Inflammatory macrophage treated with lipopolysaccharide for 1 hour (primary cell): ENCODE measurements around the gene CAMK2B.
A peak's percentile ranks its signal among the peaks of the same experiment; 100 is the strongest.
"Not testable (repeated sequence)": the region's sequence is repeated elsewhere in the genome, so short reads cannot be mapped to it uniquely, and the experiment has no call there.

Experiments used
- DNase-seq, 2 donors: peaks; one replicate each; pipeline ENCODE4 v3.0.0-alpha.2; 2020 to 2022

Gene CAMK2B

DNA sequence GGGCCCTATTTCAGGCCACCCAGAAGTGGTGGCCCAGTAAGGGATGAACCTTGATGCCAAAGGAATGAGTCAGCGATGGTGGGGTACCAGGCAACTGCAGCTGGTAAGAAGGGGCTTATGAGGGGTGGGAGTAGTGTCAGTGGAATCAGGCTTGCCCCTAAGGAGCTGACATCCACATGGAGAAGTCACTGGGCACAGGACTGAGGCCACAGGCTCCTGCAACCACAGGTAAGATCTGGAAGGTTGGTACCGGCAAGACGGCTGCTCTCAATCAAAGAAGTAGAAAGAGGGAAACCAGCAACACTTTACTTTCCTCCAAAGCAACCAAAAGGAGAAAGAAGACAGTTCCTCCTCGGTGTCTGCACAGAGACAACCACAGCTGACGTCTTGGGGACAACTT lies 138.7 kb downstream of the CAMK2B start:
- no peak for DNase-seq

DNA sequence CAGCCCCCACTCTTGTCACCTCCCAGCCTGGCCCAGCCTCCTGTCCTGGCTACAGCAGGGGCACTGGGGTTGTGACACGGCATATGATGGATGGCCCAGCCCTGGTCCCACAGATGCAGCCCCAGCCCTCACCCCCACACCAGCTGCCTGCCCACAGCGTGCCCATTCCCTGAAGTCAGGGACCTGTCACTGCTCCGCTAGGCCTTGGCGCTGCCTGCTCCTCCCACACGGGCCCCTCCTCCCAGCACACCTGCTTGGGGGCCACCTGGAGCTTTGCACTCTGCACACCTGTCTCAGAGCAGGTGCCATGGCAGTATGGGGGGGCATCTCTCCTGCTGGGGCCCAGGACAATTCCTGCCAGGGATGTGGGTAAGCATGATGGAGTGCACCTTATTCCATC lies 139.7 kb downstream of the CAMK2B start:
- DNase-seq = no peak

GRCh38 chr7:44184873-44185446 lies 140.4 kb downstream of the CAMK2B start:
- DNase-seq = no peak

GRCh38 chr7:44184206-44184872 lies 141.1 kb downstream of the CAMK2B start:
- no peak for DNase-seq

DNA sequence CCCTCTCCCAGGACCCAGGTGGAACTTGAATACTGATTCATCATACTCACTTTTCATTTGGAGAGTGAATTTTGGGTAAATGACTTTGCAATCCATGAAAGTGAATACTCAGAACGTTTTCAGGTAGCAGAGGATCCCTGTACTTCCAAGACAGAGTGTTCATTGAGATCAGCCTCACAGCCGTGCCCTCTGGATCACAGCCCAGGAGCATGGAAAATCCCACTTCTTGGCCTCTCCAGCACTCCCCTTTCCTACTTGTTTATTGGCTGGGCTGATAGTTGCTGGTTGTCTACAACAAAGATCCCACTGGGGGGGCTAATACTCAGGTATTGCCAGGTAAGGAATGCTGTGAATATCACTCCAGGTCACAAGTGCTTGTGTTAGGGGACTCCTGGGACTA lies 142.0 kb downstream of the CAMK2B start:
- DNase-seq = no peak

GRCh38 chr7:44182827-44183226 lies 142.6 kb downstream of the CAMK2B start:
- DNase-seq = no peak

DNA sequence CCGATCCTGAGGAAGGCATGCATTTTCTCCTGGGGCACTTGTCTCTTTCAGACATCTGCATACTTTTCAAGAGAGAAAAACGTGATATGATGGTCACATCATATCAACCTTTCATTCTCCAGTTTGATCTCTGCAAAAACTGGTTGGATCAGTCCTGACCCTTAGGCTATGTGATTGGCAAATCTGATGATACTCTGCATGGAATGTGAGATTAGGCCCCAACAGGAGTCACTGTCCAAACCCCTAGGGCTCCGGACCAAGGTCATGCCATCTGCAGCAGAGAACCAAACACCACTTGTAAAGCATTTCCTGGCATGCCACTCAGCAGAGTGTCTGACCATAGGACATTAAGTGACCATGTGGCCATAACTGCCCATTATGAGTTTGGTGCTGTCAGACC lies 144.8 kb downstream of the CAMK2B start:
- DNase-seq = no peak

- no peak for DNase-seq
These were observed 147.7 kb downstream of the CAMK2B start for GRCh38 chr7:44177570-44178131.

- no peak for DNase-seq
These were observed 148.9 kb downstream of the CAMK2B start for GRCh38 chr7:44176486-44176885.

- DNase-seq = no peak
These were observed 149.7 kb downstream of the CAMK2B start for GRCh38 chr7:44175730-44176129.

- DNase-seq = not testable (repeated sequence)
These were observed 150.8 kb downstream of the CAMK2B start for GRCh38 chr7:44174694-44174948.

DNA sequence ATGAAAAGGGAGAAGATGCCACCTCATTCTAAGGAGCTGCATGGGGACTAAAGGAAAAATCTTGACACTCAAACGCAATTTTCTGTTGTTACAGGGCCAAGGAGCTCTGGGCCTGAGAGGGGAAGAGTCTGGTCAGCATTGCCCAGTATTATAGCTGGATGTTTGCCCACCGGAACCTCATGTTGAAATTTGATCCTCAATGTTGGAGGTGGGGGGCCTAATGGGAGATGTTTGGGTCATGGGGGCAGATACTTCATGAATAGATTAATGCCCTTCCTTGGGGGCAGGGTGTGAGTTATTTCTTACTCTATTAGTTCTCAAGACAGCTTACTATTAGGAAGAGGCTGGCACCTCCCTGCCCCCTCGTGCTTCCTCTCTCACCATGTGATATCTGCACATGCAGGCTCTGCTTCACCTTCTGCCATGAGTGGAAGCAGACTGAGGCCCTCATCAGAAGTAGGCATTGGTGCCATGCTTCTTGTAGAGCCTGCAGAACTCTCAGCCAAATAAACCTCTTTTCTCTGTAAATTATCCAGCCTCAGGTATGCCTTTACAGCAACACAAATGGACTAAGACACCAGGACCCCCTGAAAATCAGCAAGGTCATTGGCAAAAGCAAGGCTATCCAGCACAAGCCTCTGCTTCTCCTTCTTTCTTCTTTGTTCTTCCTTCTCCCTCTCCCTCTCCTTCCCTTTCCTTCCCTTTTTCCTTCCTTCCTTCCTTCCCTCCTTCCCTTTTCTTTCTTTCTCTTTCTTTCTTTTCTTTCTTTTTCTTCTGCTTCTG lies 151.3 kb downstream of the CAMK2B start:
- DNase-seq = no peak

GRCh38 chr7:44172803-44173424 lies 152.5 kb downstream of the CAMK2B start:
- no peak for DNase-seq

- no peak for DNase-seq
These were observed 153.0 kb downstream of the CAMK2B start for GRCh38 chr7:44172352-44172751.

GRCh38 chr7:44171901-44172300 lies 153.5 kb downstream of the CAMK2B start:
- not testable (repeated sequence) for DNase-seq

- peak; percentile 24 to 27 for DNase-seq
These were observed 157.5 kb downstream of the CAMK2B start for GRCh38 chr7:44167920-44168319.
